Erythroblast (primary cell): ENCODE measurements around the gene FGF14.

ENCODE experiments used
- DNase-seq, 2 experiments: peaks; one replicate each; lab custom pipeline; 2025; lab: John Stamatoyannopoulos, UW
- GATA1 ChIP-seq: IDR thresholded peaks from 2 replicates; pipeline ENCODE4 v1.6.1; 2011; ENCODE audit warnings: low read depth, mild to moderate bottlenecking, control low read depth, low read length, moderate library complexity
- POLR2A ChIP-seq: IDR thresholded peaks from 2 replicates; pipeline ENCODE4 v1.6.1; 2011; ENCODE audit warnings: mild to moderate bottlenecking, low read length

Gene FGF14

GRCh38 chr13:102042746-102043145 lies 359.1 kb downstream of the FGF14 start:
- TF ChIP-seq GATA1 (no peak), POLR2A (no peak)
- no peak for DNase-seq

GRCh38 chr13:102041544-102041943 lies 360.3 kb downstream of the FGF14 start:
- no peak for TF ChIP-seq GATA1
- no peak for TF ChIP-seq POLR2A
- no peak for DNase-seq

DNA sequence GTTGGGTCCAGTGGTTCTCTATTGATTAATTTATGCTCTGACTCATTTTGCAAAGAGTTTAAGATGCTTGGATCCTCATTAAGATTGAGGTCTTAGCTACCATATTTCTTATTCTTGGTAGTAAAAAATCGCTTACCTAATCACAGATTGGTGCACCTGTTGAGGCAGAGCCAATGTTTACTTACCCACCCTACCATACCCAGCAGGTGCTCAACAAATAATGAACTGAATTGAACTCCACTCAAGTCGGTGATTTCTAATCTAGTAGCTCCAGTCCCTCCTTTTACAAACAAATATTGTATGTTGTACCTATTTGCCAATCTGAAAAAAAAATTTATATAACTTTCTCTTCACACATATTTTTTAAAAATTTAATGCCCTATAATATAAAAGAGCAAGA lies 361.0 kb downstream of the FGF14 start:
- TF ChIP-seq GATA1 (no peak), POLR2A (no peak)
- no peak for DNase-seq

DNA sequence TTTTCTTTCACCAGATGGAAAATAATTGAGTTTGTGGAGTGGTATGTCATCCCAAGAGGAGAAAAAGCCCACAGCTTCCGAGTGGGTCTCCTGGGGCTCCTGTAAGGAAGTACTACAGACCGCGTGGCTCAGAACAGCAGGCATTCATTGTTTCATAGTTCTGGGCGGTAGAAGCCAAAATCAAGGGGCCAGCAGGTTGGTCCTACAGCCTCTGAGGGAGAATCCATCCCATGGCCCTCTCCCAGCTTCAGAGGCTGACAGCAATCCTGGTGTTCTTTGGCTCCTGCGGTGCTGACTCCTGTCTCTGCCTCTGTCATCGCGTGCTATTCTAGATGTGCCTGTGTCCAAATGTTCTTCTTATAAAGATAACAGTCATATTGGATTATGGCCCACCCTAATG lies 362.6 kb downstream of the FGF14 start:
- TF ChIP-seq POLR2A, result no peak
- no peak for TF ChIP-seq GATA1
- no peak for DNase-seq

- no peak for DNase-seq
- TF ChIP-seq GATA1 (no peak), POLR2A (no peak)
Observed at GRCh38 chr13:102038787-102039186, 363.1 kb downstream of the FGF14 start.

DNA sequence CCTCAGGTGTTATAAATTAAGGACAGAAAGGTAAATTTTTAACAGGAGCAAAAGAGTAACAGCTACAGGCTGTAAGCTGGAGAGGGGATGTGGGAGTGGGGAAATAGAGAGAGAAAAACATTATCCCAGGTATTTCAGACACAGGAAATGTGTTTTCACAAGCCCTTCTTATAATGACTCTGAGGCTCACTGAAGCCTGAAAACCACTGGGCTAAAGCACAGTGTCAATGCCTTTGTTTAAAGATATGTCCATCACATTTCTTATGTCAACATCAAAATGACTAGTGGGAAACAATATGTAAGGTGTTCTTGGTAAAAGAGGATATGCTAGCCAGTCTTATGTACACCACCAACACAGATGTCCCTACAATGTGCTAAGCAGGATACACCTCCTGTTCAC lies 365.9 kb downstream of the FGF14 start:
- no peak for TF ChIP-seq GATA1
- TF ChIP-seq POLR2A, result no peak
- DNase-seq, result no peak

GRCh38 chr13:102033857-102034331 lies 368.0 kb downstream of the FGF14 start:
- TF ChIP-seq GATA1 (no peak), POLR2A (no peak)
- no peak for DNase-seq

DNA sequence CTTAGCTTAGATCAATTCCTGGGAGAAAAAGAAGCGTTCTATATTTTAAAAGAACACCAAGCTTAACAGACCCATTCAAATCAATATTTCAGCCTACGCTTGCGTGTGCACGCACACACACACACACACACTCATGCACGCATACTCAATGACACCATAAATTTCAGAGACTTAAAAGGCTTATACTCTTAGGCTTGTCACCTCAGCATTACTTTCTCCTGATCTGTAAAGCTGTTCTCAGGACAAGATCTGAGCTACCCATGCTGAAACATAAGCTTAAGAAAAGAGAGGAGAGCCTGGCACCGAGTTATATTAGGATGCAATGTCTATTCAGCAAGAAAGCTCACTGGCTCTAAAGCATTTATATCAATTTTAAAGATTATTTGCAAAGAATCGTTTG lies 368.5 kb downstream of the FGF14 start:
- TF ChIP-seq POLR2A (no peak), GATA1 (no peak)
- no peak for DNase-seq

- no peak for DNase-seq
- TF ChIP-seq GATA1 (no peak), POLR2A (no peak)
Observed at GRCh38 chr13:102028868-102029267, 373.0 kb downstream of the FGF14 start.

DNA sequence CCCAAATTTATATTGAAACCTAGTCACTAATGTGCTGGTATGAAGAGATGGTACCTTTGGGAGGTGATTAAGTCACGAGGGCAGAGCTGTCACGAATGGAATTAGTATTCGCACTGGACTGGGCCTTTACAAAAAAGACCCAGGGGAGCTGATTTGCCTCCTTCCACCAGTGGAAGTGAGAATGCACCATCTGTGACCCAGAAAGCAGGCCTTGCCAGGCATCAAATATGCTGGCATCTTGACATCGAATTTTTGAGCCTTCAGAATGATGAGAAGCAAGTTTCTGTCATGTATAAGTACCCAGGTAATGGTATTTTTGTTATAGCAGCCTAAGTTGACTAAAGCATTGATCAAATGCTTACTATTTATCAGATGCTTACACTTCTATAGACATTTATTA lies 373.6 kb downstream of the FGF14 start:
- no peak for DNase-seq
- TF ChIP-seq POLR2A (no peak), GATA1 (no peak)

GRCh38 chr13:102021777-102022176 lies 380.1 kb downstream of the FGF14 start:
- DNase-seq, result no peak
- TF ChIP-seq POLR2A (no peak), GATA1 (no peak)

DNA sequence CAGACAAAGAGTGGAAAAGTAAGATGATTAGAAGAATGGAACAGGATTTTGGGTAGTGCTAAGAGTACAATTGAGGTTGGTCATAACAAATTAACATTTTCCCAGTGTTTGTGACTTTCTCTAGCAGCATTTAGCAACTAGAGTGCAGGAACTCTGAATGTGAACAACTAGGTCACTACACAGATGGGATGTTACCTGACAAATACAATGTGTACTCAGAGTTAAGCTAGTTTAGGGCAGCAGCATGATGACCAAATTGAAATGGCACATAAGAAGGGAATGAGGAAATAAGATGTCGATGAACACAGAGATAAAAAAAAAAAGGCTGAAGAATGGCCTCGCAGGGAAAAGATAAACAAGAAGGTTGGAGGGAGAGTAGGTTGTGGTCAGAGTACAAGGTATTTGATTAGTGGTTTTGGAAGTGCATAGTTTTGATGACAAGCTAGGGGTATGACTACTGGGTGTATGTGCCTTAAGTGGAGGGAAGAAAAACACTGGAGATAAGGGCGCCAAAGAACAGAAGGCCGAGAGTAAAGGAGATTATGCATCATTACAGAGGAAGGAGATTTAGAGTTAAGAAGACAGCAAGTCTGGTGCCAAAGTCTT lies 381.1 kb downstream of the FGF14 start:
- no peak for TF ChIP-seq GATA1
- TF ChIP-seq POLR2A, result no peak
- no peak for DNase-seq

GRCh38 chr13:102018716-102019115 lies 383.1 kb downstream of the FGF14 start:
- no peak for DNase-seq
- TF ChIP-seq POLR2A (no peak), GATA1 (no peak)

DNA sequence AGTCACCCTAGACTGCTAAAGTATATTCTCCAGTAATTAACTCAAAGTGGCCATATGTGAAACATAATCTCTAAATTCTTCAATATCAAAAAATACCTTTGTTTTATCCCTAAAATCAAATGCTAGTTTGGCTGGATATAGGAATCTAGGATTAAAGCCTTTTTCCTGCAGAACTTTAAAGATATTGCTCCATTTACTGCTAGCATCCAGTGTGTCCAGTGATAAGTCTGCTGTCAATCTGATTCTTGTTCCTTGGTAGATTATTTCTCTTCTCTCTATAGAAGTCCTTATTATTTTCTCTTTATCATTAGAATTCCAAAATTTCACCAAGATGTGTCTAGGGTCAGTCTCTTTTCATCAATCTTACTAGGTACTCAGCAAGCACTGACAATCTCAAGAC lies 384.6 kb downstream of the FGF14 start:
- TF ChIP-seq GATA1 (no peak), POLR2A (no peak)
- no peak for DNase-seq
